GM13976 (cell line): Measurements from ENCODE around the gene CUL9.
A peak's percentile ranks its signal among the peaks of the same experiment; 100 is the strongest.

Source experiments
- DNase-seq: peaks from one replicate; pipeline ENCODE4 v3.0.0; 2012; ENCODE audit warnings: low spot score
- in situ Hi-C: fragments of 300-500 bp; cut with MboI; formaldehyde crosslinking; loops from one replicate; pipeline ENCODE4 v1.12.0; 2022; ENCODE audit warnings: low sequenced_read_pairs, mixed read lengths, inconsistent platforms; ENCODE audit not compliant: unreplicated experiment
- TF ChIP-seq, protein P1 (sequence below): IDR thresholded peaks from 2 replicates; pipeline ENCODE4 v1.5.1; 2012; ENCODE audit warnings: borderline replicate concordance, mild to moderate bottlenecking; ENCODE audit not compliant: insufficient read depth; ENCODE audit errors: extremely low read depth, missing control alignments, control extremely low read depth

Gene CUL9

DNA sequence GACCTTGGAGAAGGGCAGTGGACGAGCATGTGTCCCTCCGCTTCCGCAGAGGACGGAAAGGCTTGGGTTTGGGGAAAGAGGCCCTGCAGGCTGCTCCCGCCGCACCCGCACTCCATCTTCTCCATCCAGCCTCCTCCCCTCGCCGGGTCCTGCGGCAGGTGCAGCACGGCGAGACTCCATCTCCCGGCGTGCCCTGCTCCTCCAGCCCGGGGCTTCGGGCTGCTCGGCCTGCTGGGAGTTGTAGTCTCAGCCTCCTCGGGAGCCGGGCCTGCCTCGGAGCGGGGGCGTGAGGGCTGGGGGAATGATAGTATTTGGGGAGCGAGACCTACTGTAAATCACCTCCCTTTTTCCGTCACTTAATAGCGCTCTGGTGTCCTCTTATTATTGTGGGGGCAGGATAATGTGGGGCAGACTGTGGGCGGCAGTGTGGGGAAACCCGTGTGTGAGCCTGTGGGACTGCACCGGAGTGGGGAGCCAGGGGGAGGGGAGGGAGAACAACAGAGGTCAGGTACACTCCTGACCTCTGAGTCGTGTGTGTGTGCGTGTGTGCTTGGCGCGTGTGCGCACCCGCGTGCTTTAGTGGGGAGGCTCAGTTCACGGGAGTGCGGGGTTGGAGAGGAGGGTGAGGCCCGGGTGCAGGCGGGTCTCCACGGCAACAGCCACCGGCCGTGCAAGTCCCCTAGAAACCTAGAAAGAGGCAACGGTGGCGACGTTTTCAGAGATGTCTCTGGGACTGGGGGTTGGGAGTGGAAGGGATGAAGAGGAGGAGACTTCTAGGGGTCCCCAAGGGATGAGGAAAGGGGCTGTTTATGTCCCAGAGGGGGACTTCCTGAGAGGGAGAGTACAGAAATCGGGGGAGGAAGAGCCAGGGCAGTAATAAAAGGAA lies 65.4 kb downstream of the CUL9 start:
- in situ Hi-C loops: no loop called here
- TF ChIP-seq, protein P1, sequence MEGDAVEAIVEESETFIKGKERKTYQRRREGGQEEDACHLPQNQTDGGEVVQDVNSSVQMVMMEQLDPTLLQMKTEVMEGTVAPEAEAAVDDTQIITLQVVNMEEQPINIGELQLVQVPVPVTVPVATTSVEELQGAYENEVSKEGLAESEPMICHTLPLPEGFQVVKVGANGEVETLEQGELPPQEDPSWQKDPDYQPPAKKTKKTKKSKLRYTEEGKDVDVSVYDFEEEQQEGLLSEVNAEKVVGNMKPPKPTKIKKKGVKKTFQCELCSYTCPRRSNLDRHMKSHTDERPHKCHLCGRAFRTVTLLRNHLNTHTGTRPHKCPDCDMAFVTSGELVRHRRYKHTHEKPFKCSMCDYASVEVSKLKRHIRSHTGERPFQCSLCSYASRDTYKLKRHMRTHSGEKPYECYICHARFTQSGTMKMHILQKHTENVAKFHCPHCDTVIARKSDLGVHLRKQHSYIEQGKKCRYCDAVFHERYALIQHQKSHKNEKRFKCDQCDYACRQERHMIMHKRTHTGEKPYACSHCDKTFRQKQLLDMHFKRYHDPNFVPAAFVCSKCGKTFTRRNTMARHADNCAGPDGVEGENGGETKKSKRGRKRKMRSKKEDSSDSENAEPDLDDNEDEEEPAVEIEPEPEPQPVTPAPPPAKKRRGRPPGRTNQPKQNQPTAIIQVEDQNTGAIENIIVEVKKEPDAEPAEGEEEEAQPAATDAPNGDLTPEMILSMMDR: no peak
- DNase-seq: peak; percentile 98

DNA sequence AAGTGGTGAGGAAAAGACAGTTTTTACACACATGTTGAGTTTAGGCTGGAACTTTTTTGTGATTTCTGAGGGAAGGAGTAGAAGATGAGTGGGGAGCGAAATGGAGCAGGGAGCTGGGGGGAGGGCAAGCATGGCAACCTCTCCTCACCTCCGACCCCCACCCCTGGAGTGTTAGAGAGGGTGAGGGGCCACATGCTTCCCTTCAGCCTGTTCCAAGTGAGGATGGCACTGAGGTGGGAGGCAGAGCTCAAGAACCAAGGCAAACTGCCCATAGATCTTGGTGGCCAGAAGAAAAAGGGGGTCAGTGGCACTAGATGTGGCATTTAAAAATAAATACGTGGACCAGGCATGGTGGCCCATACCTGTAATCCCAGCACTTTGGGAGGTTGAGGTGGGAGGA lies 66.1 kb downstream of the CUL9 start:
- TF ChIP-seq, protein P1: no peak
- DNase-seq: no peak
- in situ Hi-C loops: no loop called here

DNA sequence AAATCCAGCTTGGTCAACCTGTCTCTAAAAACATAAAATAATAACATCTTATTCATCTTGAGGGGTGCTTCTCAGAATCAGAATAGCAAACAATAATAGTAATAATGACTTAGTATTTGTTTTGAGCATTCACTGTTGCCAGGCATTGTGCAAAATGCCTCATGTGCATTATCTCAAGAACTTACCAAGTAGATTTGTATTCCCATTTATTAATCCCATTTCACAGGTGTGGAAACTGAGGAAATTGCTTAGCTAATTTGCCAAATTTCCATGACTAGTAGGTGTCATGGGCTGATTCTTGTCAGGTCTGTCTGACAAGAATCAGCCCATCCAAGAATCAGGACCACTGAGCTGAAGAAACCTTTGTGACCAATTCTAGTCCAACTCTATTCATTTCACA lies 66.8 kb downstream of the CUL9 start:
- TF ChIP-seq, protein P1: no peak
- in situ Hi-C loops: no loop called here
- DNase-seq: no peak

DNA sequence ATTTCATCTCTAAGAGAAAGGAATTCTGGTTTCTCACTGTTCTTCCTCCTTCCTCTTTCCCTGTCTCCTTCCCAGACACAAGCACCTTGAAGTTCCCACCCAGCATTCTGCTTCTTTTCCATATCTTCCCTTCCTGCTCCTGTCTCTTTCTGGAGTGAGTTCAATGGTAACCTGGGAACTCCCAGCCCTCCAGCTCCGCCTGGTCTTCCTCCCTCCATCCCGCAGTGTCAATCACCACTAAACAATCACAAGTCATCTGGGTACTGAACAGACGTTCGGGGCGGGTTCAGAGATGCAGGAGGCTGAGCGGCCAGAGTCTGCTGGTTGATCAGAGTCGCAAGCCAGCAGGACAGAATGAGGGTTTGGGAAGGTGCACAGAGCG lies 69.0 kb downstream of the CUL9 start:
- DNase-seq: peak; percentile 70
- TF ChIP-seq, protein P1: no peak
- in situ Hi-C loops: loop anchor here (25.0 kb wide), 1 partner anchor 236 kb away; the partner anchor contains the start of gene TJAP1

DNA sequence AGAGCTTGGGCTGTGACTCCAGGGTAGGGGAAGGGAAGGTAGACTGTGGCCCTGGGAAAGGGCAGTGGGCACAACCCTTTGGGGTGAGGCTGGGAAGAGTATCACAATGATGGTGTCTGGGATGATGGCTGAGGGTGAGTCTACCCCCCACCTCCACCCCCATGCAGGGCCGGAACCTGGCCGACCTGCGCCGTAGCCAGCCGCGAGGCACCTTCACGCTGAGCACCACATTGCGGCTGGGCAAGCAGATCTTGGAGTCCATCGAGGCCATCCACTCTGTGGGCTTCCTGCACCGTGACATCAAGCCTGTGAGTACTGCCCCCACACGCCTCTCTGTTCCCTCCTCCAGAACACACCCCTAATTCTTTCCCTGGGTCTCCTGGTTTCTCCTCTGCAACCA lies 71.4 kb downstream of the CUL9 start:
- no peak for DNase-seq
- in situ Hi-C loops: loop anchor here (25.0 kb wide), 1 partner anchor 234 kb away; the partner anchor contains the start of gene TJAP1

DNA sequence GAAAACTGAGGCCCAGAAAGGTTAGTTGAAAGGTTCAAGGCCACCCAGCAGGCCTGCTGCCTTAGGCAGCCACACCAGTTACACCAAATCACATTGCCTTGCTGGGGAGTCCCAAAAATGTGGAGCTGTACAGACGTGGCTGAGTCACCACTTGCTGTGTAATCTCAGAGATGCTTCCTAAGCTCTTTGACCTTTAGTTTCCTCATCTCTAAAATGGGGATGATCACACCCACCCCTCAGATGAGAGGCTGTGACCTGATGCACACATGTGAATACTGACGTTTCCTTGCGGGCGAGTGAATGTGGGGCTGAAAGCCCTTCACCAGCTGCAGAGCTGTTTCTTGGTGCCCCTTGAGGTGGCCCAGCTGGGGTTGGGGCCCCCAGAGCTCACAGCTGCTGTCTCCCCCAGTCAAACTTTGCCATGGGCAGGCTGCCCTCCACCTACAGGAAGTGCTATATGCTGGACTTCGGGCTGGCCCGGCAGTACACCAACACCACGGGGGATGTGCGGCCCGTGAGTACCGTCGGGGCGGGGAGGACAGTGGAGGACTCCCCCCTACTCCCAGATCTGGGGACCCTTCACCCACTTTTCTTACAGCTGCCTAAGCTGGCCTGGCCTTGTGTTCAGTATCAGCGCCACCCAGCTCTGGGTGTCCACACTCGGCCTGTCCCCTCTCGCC lies 72.3 kb downstream of the CUL9 start:
- DNase-seq: no peak
- in situ Hi-C loops: loop anchor here (25.0 kb wide), 1 partner anchor 233 kb away; the partner anchor contains the start of gene TJAP1
- TF ChIP-seq, protein P1: no peak

More for the DNA sequence above, 71.4 kb downstream of the CUL9 start:
- TF ChIP-seq, protein P1: no peak
